GM18517 (cell line): ENCODE results near the gene LSM7.

Experiments used
- ATAC-seq: cut with Tn5 transposase; IDR thresholded peaks from one replicate; pipeline ENCODE4 v1.9.1; 2021; ENCODE audit warnings: mild to moderate bottlenecking, moderate library complexity; ENCODE audit not compliant: unreplicated experiment

LSM7 gene

GRCh38 chr19:2338751-2339643, 10.6 kb upstream of the LSM7 start:
- ATAC-seq = no peak

- no peak for ATAC-seq
Observed at GRCh38 chr19:2338055-2338615, 9.7 kb upstream of the LSM7 start.

GRCh38 chr19:2337329-2337707, 8.9 kb upstream of the LSM7 start:
- ATAC-seq = no peak

GRCh38 chr19:2336528-2337328, 8.3 kb upstream of the LSM7 start:
- ATAC-seq = no peak

GRCh38 chr19:2335848-2336247, 7.5 kb upstream of the LSM7 start:
- ATAC-seq = no peak

GRCh38 chr19:2334986-2335846, 6.8 kb upstream of the LSM7 start:
- no peak for ATAC-seq

- ATAC-seq = no peak
Observed at GRCh38 chr19:2334426-2334825, 6.0 kb upstream of the LSM7 start.

- no peak for ATAC-seq
Observed at GRCh38 chr19:2333807-2334211, 5.4 kb upstream of the LSM7 start.

GRCh38 chr19:2333027-2333806, 4.8 kb upstream of the LSM7 start:
- ATAC-seq = no peak

- no peak for ATAC-seq
Observed at GRCh38 chr19:2332341-2333026, 4.1 kb upstream of the LSM7 start.

- ATAC-seq = no peak
Observed at GRCh38 chr19:2331601-2332246, 3.3 kb upstream of the LSM7 start.

GRCh38 chr19:2330632-2331284, 2.4 kb upstream of the LSM7 start:
- ATAC-seq = no peak

GRCh38 chr19:2330255-2330631, 1.9 kb upstream of the LSM7 start:
- no peak for ATAC-seq

GRCh38 chr19:2329501-2329916, 1.1 kb upstream of the LSM7 start:
- no peak for ATAC-seq

- ATAC-seq = no peak
Observed at GRCh38 chr19:2329149-2329478, 728 bp upstream of the LSM7 start.

- peak; percentile 13 for ATAC-seq
Observed at GRCh38 chr19:2327773-2328400, 499 bp downstream of the LSM7 start.

GRCh38 chr19:2326699-2327360, 1.6 kb downstream of the LSM7 start:
- ATAC-seq = no peak
